WI38 (cell line): ENCODE measurements around the gene SORL1-AS1.

Source experiments
- H3K4me3 ChIP-seq: 2 replicates; pipeline ENCODE4 v1.5.1; 2011; ENCODE audit warnings: low read depth, mild to moderate bottlenecking, control low read depth, low read length
- CTCF ChIP-seq: IDR thresholded peaks from 2 replicates; pipeline ENCODE4 v1.5.1; 2012; ENCODE audit warnings: low read depth, mild to moderate bottlenecking, control low read depth, low read length

The SORL1-AS1 gene

GRCh38 chr11:121489823-121490222 lies 37.1 kb upstream of the SORL1-AS1 start:
- no peak overlapping the region for H3K4me3 ChIP-seq
- TF ChIP-seq CTCF = no peak

- H3K4me3 ChIP-seq = no peak overlapping the region
- TF ChIP-seq CTCF = no peak
Measured at GRCh38 chr11:121488641-121489040, 35.9 kb upstream of the SORL1-AS1 start.

- no peak for TF ChIP-seq CTCF
- H3K4me3 ChIP-seq = no peak overlapping the region
Measured at GRCh38 chr11:121488170-121488569, 35.4 kb upstream of the SORL1-AS1 start.

GRCh38 chr11:121487191-121487590 lies 34.4 kb upstream of the SORL1-AS1 start:
- TF ChIP-seq CTCF = no peak
- H3K4me3 ChIP-seq = no peak overlapping the region

- no peak for TF ChIP-seq CTCF
- H3K4me3 ChIP-seq = no peak overlapping the region
Measured at GRCh38 chr11:121486054-121486453, 33.3 kb upstream of the SORL1-AS1 start.

GRCh38 chr11:121485216-121485615 lies 32.4 kb upstream of the SORL1-AS1 start:
- no peak overlapping the region for H3K4me3 ChIP-seq
- no peak for TF ChIP-seq CTCF

GRCh38 chr11:121483805-121484480 lies 31.2 kb upstream of the SORL1-AS1 start:
- H3K4me3 ChIP-seq = no peak overlapping the region
- no peak for TF ChIP-seq CTCF
